H9 (cell line): ENCODE data around the gene SLC39A7. TPM values are rescaled to one million over a fixed set of nuclear protein-coding genes. Genes with fewer than 3 reads are reported as not detected.
A peak's percentile ranks its signal among the peaks of the same experiment; 100 is the strongest.

ENCODE experiments used
- DNase-seq: peaks from one replicate; pipeline ENCODE4 v3.0.0-alpha.2; 2017
- H2AFZ ChIP-seq: one replicate; pipeline ENCODE4 v1.6.1; 2013; ENCODE audit warnings: mild to moderate bottlenecking, low read length, control low read depth, moderate library complexity
- H2AK5ac ChIP-seq: 2 replicates; pipeline ENCODE4 v1.6.1; 2013; ENCODE audit warnings: low read length, control low read depth, mixed read lengths; ENCODE audit not compliant: insufficient read length
- H2BK120ac ChIP-seq: one replicate; pipeline ENCODE4 v1.6.1; 2013; ENCODE audit warnings: low read depth, mild to moderate bottlenecking, low read length, control low read depth, inconsistent platforms; ENCODE audit not compliant: poor library complexity, severe bottlenecking
- H2BK12ac ChIP-seq: 2 replicates; pipeline ENCODE4 v1.6.1; 2013; ENCODE audit warnings: low read length, control low read depth, mixed read lengths, low read depth; ENCODE audit not compliant: insufficient read length
- H2BK15ac ChIP-seq: 2 replicates; pipeline ENCODE4 v1.6.1; 2013; ENCODE audit warnings: low read depth, low read length, control low read depth
- H2BK20ac ChIP-seq: one replicate; pipeline ENCODE4 v1.6.1; 2013; ENCODE audit warnings: low read depth, mild to moderate bottlenecking, low read length, control low read depth, inconsistent platforms; ENCODE audit not compliant: poor library complexity, severe bottlenecking
- H2BK5ac ChIP-seq: 2 replicates; pipeline ENCODE4 v1.6.1; 2013; ENCODE audit warnings: low read length, control low read depth, mixed read lengths; ENCODE audit not compliant: insufficient read length
- H3K14ac ChIP-seq: 2 replicates; pipeline ENCODE4 v1.6.1; 2013; ENCODE audit warnings: low read length, control low read depth; ENCODE audit not compliant: insufficient read depth
- H3K18ac ChIP-seq: 2 replicates; pipeline ENCODE4 v1.6.1; 2013; ENCODE audit warnings: low read depth, mild to moderate bottlenecking, mixed read lengths, low read length, control low read depth; ENCODE audit not compliant: insufficient read length
- H3K23ac ChIP-seq: 2 replicates; pipeline ENCODE4 v1.6.1; 2013; ENCODE audit warnings: low read length, control low read depth, mixed read lengths, low read depth; ENCODE audit not compliant: insufficient read length
- H3K23me2 ChIP-seq: 2 replicates; pipeline ENCODE4 v1.6.1; 2013; ENCODE audit warnings: low read depth, mild to moderate bottlenecking, mixed read lengths, low read length, control low read depth; ENCODE audit not compliant: insufficient read length, poor library complexity, severe bottlenecking
- H3K27ac ChIP-seq: 2 replicates; pipeline ENCODE4 v1.5.1; 2013; ENCODE audit warnings: low read length, control low read depth, mixed read lengths, low read depth; ENCODE audit not compliant: insufficient read length
- H3K27me3 ChIP-seq: 2 replicates; pipeline ENCODE4 v1.6.1; 2013; ENCODE audit warnings: low read length, control low read depth, inconsistent platforms; ENCODE audit not compliant: insufficient read depth
- H3K4ac ChIP-seq: 2 replicates; pipeline ENCODE4 v1.6.1; 2013; ENCODE audit warnings: low read depth, mild to moderate bottlenecking, control low read depth, inconsistent platforms, low read length, moderate library complexity
- H3K4me1 ChIP-seq: 2 replicates; pipeline ENCODE4 v1.6.1; 2013; ENCODE audit warnings: low read length, control low read depth, inconsistent platforms; ENCODE audit not compliant: insufficient read depth
- H3K4me2 ChIP-seq: 2 replicates; pipeline ENCODE4 v1.6.1; 2013; ENCODE audit warnings: low read length, control low read depth, mixed read lengths; ENCODE audit not compliant: insufficient read length, insufficient read depth
- H3K56ac ChIP-seq: 2 replicates; pipeline ENCODE4 v1.6.1; 2013; ENCODE audit warnings: low read depth, mild to moderate bottlenecking, mixed read lengths, low read length, control low read depth; ENCODE audit not compliant: insufficient read length
- H3K79me1 ChIP-seq: 2 replicates; pipeline ENCODE4 v1.6.1; 2013; ENCODE audit warnings: low read depth, mild to moderate bottlenecking, moderate library complexity, low read length, control low read depth, inconsistent platforms; ENCODE audit not compliant: insufficient read depth, poor library complexity, severe bottlenecking
- H3K79me2 ChIP-seq: 2 replicates; pipeline ENCODE4 v1.6.1; 2013; ENCODE audit warnings: low read length, control low read depth, inconsistent platforms; ENCODE audit not compliant: insufficient read depth
- H3K9ac ChIP-seq: 2 replicates; pipeline ENCODE4 v1.6.1; 2013; ENCODE audit warnings: low read length, control low read depth, mixed read lengths; ENCODE audit not compliant: insufficient read length; ENCODE audit errors: extremely low read depth
- H3K9me3 ChIP-seq: one replicate; pipeline ENCODE4 v1.6.1; 2013; ENCODE audit warnings: low read depth, low read length, inconsistent platforms; ENCODE audit not compliant: control insufficient read depth
- H3T11ph ChIP-seq: one replicate; pipeline ENCODE4 v1.6.1; 2013; ENCODE audit warnings: mild to moderate bottlenecking, low read length, control low read depth, inconsistent platforms
- H4K20me1 ChIP-seq: one replicate; pipeline ENCODE4 v1.6.1; 2013; ENCODE audit not compliant: control insufficient read depth, insufficient read length, insufficient read depth
- H4K5ac ChIP-seq: 2 replicates; pipeline ENCODE4 v1.6.1; 2013; ENCODE audit warnings: low read depth, mild to moderate bottlenecking, mixed read lengths, low read length, control low read depth; ENCODE audit not compliant: insufficient read length
- H4K8ac ChIP-seq: replicated peaks from 2 replicates; pipeline ENCODE4 v1.6.1; 2013; ENCODE audit warnings: low read length, control low read depth, mixed read lengths, low read depth; ENCODE audit not compliant: insufficient read length
- H4K91ac ChIP-seq: 2 replicates; pipeline ENCODE4 v1.6.1; 2013; ENCODE audit warnings: low read depth, mild to moderate bottlenecking, moderate library complexity, mixed read lengths, low read length, control low read depth; ENCODE audit not compliant: insufficient read length
- H3K27ac Mint-ChIP-seq, 3 experiments: 2 replicates in 2 of 3; 3 replicates in 1 of 3; pipeline ENCODE4 v1.8.0; 2020 to 2021; ENCODE audit warnings: mixed read lengths in 3 of 3, mild to moderate bottlenecking in 1 of 3, moderate library complexity in 1 of 3
- H3K27me3 Mint-ChIP-seq: 2 replicates; pipeline ENCODE4 v1.8.0; 2021; ENCODE audit warnings: low read depth, mild to moderate bottlenecking, moderate library complexity, mixed read lengths
- H3K36me3 Mint-ChIP-seq, 3 experiments: 2 replicates in 2 of 3; 3 replicates in 1 of 3; pipeline ENCODE4 v1.8.0; 2020 to 2021; ENCODE audit warnings: low read depth in 3 of 3, mixed read lengths in 3 of 3; ENCODE audit not compliant: insufficient read depth in 1 of 3
- H3K4me1 Mint-ChIP-seq, 2 experiments: 2 replicates each; pipeline ENCODE4 v1.8.0; 2020; ENCODE audit warnings: mixed read lengths in 2 of 2
- H3K4me3 Mint-ChIP-seq, 2 experiments: 2 replicates in 1 of 2; 3 replicates in 1 of 2; pipeline ENCODE4 v1.8.0; 2020 to 2021; ENCODE audit warnings: mild to moderate bottlenecking in 2 of 2, mixed read lengths in 2 of 2, moderate library complexity in 1 of 2
- H3K9me3 Mint-ChIP-seq, 2 experiments: 2 replicates in 1 of 2; 3 replicates in 1 of 2; pipeline ENCODE4 v1.8.0; 2020; ENCODE audit warnings: mild to moderate bottlenecking in 2 of 2, mixed read lengths in 2 of 2, moderate library complexity in 1 of 2
- WGBS: extraction: QIAGEN DNeasy Blood & Tissue Kit; methylation state at CpG from one replicate; pipeline ENCODE4 v1.1.7; 2013; ENCODE audit warnings: missing lambda C conversion rate, low lambda C conversion rate, mixed read lengths; ENCODE audit not compliant: insufficient read length; ENCODE audit errors: extremely low coverage; 5-methylcytosine and 5-hydroxymethylcytosine counted together
- total RNA-seq: library from RNA; stranded (reverse); gene quantifications from 2 replicates; pipeline ENCODE4 v1.2.1, GENCODE V29; 2021
- TF ChIP-seq, protein P1 (sequence below): fragments of 200-600 bp; sonication (generic); conservative IDR thresholded peaks from 3 replicates; pipeline ENCODE4 v1.8.0; 2021; ENCODE audit warnings: antibody characterized with exemption, mild to moderate bottlenecking

SLC39A7 gene
- total RNA-seq, 1 experiment from 2014 or later, result 107 TPM

- DNase-seq, result peak; percentile 75
- H3K36me3 Mint-ChIP-seq, result no peaks in the 10 kb centered on the region
- no peaks in the 10 kb centered on the region for H3K9me3 ChIP-seq
- no CpG with 5 or more reads among the region's 13 CpGs for WGBS
- H3K4me1 ChIP-seq, result no peaks in the 10 kb centered on the region; the same call in 1 of the 2 replicates
- no peak overlapping the region for H2BK12ac ChIP-seq
- H2BK20ac ChIP-seq, result no peak overlapping the region
- H2BK15ac ChIP-seq, result no peak overlapping the region
- no peak overlapping the region for H3K27ac ChIP-seq
- H4K20me1 ChIP-seq, result no peaks in the 10 kb centered on the region
- no peak overlapping the region for H2AFZ ChIP-seq
- H3K4me2 ChIP-seq, result no peak overlapping the region
- H2BK120ac ChIP-seq, result no peak overlapping the region
- peak overlapping the region; percentile 80 to 88 for H3K4me3 Mint-ChIP-seq
- no peak overlapping the region for H2BK5ac ChIP-seq
- TF ChIP-seq, protein P1, sequence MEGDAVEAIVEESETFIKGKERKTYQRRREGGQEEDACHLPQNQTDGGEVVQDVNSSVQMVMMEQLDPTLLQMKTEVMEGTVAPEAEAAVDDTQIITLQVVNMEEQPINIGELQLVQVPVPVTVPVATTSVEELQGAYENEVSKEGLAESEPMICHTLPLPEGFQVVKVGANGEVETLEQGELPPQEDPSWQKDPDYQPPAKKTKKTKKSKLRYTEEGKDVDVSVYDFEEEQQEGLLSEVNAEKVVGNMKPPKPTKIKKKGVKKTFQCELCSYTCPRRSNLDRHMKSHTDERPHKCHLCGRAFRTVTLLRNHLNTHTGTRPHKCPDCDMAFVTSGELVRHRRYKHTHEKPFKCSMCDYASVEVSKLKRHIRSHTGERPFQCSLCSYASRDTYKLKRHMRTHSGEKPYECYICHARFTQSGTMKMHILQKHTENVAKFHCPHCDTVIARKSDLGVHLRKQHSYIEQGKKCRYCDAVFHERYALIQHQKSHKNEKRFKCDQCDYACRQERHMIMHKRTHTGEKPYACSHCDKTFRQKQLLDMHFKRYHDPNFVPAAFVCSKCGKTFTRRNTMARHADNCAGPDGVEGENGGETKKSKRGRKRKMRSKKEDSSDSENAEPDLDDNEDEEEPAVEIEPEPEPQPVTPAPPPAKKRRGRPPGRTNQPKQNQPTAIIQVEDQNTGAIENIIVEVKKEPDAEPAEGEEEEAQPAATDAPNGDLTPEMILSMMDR, result no peak
- H3K56ac ChIP-seq, result no peak overlapping the region
- H4K8ac ChIP-seq, result no peak overlapping the region
- no peaks in the 10 kb centered on the region for H3K9me3 Mint-ChIP-seq
- H3T11ph ChIP-seq, result no peak overlapping the region
- no peaks in the 10 kb centered on the region for H3K79me1 ChIP-seq
- peaks cover 5% of the 10 kb centered on the region for H3K23me2 ChIP-seq
- no peaks in the 10 kb centered on the region for H3K79me2 ChIP-seq
- H3K27me3 Mint-ChIP-seq, result peaks cover 33% of the 10 kb centered on the region
- H2AK5ac ChIP-seq, result no peak overlapping the region
- no peak overlapping the region for H3K4ac ChIP-seq
- H3K27ac Mint-ChIP-seq, result peak overlapping the region in 1 of 3 experiments; percentile 13; a peak in 2 of 7 replicates
- no peak overlapping the region for H3K14ac ChIP-seq
- H4K5ac ChIP-seq, result no peak overlapping the region
- no peak overlapping the region for H3K23ac ChIP-seq
- H3K9ac ChIP-seq, result no peak overlapping the region
- H3K18ac ChIP-seq, result no peak overlapping the region
- H4K91ac ChIP-seq, result no peak overlapping the region
- peaks cover 23 to 30% of the 10 kb centered on the region in 2 experiments for H3K4me1 Mint-ChIP-seq
- peaks cover 2% of the 10 kb centered on the region; the same call in 1 of the 2 replicates for H3K27me3 ChIP-seq
Observed at GRCh38 chr6:33160728-33161344, 39.8 kb upstream of the SLC39A7 start.
